Measurements from ENCODE around the gene GBGT1. TPM values are rescaled to one million over a fixed set of nuclear protein-coding genes. Genes with fewer than 3 reads are reported as not detected.

GBGT1 gene
- total RNA-seq, 1 donor from 2014 or later = 1.1 TPM

DNA sequence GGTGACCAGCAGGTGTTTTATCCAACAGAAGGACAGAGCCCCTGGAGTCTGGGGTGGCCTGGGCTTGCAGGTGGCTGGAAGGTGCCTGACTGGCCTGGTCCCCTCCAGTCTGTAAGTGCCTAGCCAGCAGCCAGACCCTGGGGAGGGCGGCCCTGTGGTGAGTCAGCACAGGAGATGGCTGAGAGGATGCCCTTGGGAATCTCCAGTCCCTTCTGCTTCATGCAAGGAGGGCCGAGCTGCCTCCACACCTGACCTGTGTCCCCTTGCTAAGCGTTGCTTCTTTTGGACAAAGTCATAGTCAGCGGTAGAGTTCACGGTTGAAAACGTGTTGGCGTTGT is 25.1 kb upstream of the GBGT1 start:
- Histone ChIP-seq H3K4me3 (ENCODE audit: low read depth, low read length) (no peak overlapping the region), H3K36me3 (ENCODE audit: control insufficient read depth, insufficient read depth, low read length) (no peaks in the 10 kb centered on the region), H3K27me3 (ENCODE audit: control insufficient read depth, insufficient read depth, low read length) (peaks cover 2% of the 10 kb centered on the region)
- DNase-seq (ENCODE audit: low read depth) = no peak
- FAIRE-seq = no peak
- TF ChIP-seq, protein P1, sequence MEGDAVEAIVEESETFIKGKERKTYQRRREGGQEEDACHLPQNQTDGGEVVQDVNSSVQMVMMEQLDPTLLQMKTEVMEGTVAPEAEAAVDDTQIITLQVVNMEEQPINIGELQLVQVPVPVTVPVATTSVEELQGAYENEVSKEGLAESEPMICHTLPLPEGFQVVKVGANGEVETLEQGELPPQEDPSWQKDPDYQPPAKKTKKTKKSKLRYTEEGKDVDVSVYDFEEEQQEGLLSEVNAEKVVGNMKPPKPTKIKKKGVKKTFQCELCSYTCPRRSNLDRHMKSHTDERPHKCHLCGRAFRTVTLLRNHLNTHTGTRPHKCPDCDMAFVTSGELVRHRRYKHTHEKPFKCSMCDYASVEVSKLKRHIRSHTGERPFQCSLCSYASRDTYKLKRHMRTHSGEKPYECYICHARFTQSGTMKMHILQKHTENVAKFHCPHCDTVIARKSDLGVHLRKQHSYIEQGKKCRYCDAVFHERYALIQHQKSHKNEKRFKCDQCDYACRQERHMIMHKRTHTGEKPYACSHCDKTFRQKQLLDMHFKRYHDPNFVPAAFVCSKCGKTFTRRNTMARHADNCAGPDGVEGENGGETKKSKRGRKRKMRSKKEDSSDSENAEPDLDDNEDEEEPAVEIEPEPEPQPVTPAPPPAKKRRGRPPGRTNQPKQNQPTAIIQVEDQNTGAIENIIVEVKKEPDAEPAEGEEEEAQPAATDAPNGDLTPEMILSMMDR (IDR thresholded peaks at IDR 0.05; ENCODE audit: insufficient read depth, low read length, severe bottlenecking) = no peak

DNA sequence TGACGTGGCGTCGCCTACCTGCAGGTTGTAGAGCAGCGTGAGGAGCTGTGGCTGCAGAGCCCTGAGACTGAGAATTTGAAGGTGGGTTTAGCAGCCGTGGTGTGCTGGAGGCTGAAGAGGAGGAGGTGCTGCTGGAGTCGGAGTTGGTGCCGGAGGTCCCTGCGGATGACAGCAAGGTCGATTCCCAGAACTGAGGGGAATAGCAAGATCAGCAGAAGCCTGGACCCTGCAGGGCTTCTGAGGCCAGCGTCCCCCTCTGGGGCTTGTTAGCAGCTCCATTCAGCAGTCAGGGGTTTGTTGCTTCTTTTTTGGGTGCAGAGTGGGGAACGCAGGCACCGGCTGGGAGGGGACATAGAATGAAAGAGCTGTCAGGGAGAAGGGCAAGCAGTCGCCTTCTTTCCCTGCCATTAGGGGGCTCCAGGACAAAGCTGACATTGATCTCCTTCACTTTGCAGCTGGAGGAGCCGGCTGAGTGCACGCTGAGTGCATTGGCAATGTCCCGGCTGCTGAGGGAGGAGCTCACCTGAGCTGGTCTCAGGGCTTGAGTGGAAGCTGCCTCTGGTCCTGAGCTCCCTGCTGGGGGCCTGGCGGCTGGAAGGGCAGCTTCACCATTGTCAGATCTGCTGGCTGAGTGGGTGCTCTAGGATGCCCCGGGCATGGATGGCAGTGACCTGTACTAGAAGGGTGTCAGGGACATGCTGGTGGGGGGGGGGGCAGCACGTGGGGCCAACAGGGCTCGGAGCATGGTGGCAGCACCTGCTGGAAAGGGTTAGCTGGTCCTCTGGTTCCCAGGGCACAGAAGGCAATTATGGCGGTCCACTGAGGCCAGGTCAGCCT is 24.5 kb upstream of the GBGT1 start:
- FAIRE-seq = no peak

GRCh38 chr9:133187561-133188005 is 23.9 kb upstream of the GBGT1 start:
- Histone ChIP-seq H3K4me3 (ENCODE audit: low read depth, low read length) (no peak overlapping the region), H3K36me3 (ENCODE audit: control insufficient read depth, insufficient read depth, low read length) (no peaks in the 10 kb centered on the region), H3K27me3 (ENCODE audit: control insufficient read depth, insufficient read depth, low read length) (peaks cover 2% of the 10 kb centered on the region)
- FAIRE-seq (no peak), DNase-seq (ENCODE audit: low read depth) (no peak)
- TF ChIP-seq, protein P1 (IDR thresholded peaks at IDR 0.05; ENCODE audit: insufficient read depth, low read length, severe bottlenecking) = no peak

More for the DNA sequence above, 24.5 kb upstream of the GBGT1 start:
- TF ChIP-seq, protein P1 (IDR thresholded peaks at IDR 0.05; ENCODE audit: insufficient read depth, low read length, severe bottlenecking) = peak; percentile 22
- no peak overlapping the region for H3K4me3 ChIP-seq (ENCODE audit: low read depth, low read length)
- H3K27me3 ChIP-seq (ENCODE audit: control insufficient read depth, insufficient read depth, low read length) = peaks cover 2% of the 10 kb centered on the region
- H3K36me3 ChIP-seq (ENCODE audit: control insufficient read depth, insufficient read depth, low read length) = no peaks in the 10 kb centered on the region
- DNase-seq (ENCODE audit: low read depth) = peak; percentile 18

DNA sequence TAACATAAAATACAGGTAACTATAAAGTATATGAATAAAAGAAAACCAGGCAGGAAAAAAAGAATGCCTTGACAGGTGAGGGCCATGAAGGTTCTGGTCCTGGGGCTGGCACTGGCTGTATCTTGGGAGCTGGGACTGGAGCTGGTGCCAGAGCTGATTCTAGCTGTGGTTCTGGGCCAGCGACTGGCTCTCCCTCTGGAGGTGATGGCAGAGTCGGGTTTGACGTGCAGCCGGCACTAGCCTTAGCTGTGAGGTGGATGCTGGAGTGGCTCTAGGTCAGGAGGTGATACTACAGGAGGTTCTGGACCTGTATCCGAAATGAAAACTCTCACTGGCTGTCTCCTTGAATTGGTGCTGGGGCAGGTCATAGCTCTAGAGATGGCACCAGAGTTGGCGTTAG is 23.0 kb upstream of the GBGT1 start:
- DNase-seq (ENCODE audit: low read depth) = no peak
- TF ChIP-seq, protein P1 (IDR thresholded peaks at IDR 0.05; ENCODE audit: insufficient read depth, low read length, severe bottlenecking) = no peak
- peaks cover 2% of the 10 kb centered on the region for H3K27me3 ChIP-seq (ENCODE audit: control insufficient read depth, insufficient read depth, low read length)
- H3K36me3 ChIP-seq (ENCODE audit: control insufficient read depth, insufficient read depth, low read length) = no peaks in the 10 kb centered on the region
- H3K4me3 ChIP-seq (ENCODE audit: low read depth, low read length) = no peak overlapping the region
- no peak for FAIRE-seq

GRCh38 chr9:133184971-133185370 is 21.3 kb upstream of the GBGT1 start:
- DNase-seq (ENCODE audit: low read depth) (peak; percentile 62), FAIRE-seq (no peak)
- H3K36me3 ChIP-seq (ENCODE audit: control insufficient read depth, insufficient read depth, low read length) = no peaks in the 10 kb centered on the region
- TF ChIP-seq, protein P1 (IDR thresholded peaks at IDR 0.05; ENCODE audit: insufficient read depth, low read length, severe bottlenecking) = peak; percentile 72
- H3K4me3 ChIP-seq (ENCODE audit: low read depth, low read length) = no peak overlapping the region
- H3K27me3 ChIP-seq (ENCODE audit: control insufficient read depth, insufficient read depth, low read length) = peaks cover 2% of the 10 kb centered on the region
